CD8-positive, alpha-beta memory T cell (primary cell): ENCODE measurements around the gene MRPS30. TPM values are rescaled to one million over a fixed set of nuclear protein-coding genes. Genes with fewer than 3 reads are reported as not detected.

Source experiments
- CTCF ChIA-PET: fragments of 350-600 bp; sonication (Branson Sonifier 250); formaldehyde crosslinking; loops from one replicate; lab custom pipeline; 2021; ENCODE audit warnings: antibody characterized with exemption; lab: Charles Lee
- POLR2A ChIA-PET: fragments of 350-600 bp; sonication (Branson Sonifier 250); formaldehyde crosslinking; loops from one replicate; lab custom pipeline; 2021; ENCODE audit warnings: antibody characterized with exemption; lab: Charles Lee
- DNase-seq, 5 donors: peaks; one replicate each; pipeline versions ENCODE4 v3.0.0 to v3.0.0-alpha.2; 2020 to 2022; ENCODE audit warnings: mixed read lengths in 1 of 5
- H3K27ac ChIP-seq: one replicate; pipeline ENCODE4 v1.7.0; 2013; ENCODE audit warnings: low read depth, mild to moderate bottlenecking, low read length, moderate library complexity
- H3K27me3 ChIP-seq: 2 replicates; pipeline ENCODE4 v1.7.0; 2013; ENCODE audit warnings: low read length, mild to moderate bottlenecking; ENCODE audit not compliant: insufficient read depth, poor library complexity, severe bottlenecking
- H3K36me3 ChIP-seq: 2 replicates; pipeline ENCODE4 v1.7.0; 2013; ENCODE audit warnings: mild to moderate bottlenecking, low read length, moderate library complexity; ENCODE audit not compliant: insufficient read depth
- H3K4me1 ChIP-seq: 2 replicates; pipeline ENCODE4 v1.7.0; 2013; ENCODE audit warnings: mild to moderate bottlenecking, low read length, moderate library complexity; ENCODE audit not compliant: insufficient read depth
- H3K4me3 ChIP-seq: 2 replicates; pipeline ENCODE4 v1.7.0; 2013; ENCODE audit warnings: mild to moderate bottlenecking, low read length
- H3K9me3 ChIP-seq: 2 replicates; pipeline ENCODE4 v1.7.0; 2013; ENCODE audit warnings: mild to moderate bottlenecking, low read length
- H3K27ac Mint-ChIP-seq, 8 donors: one replicate each; pipeline ENCODE4 v1.8.0; 2020 to 2021; ENCODE audit warnings: mixed read lengths in 8 of 8, mild to moderate bottlenecking in 6 of 8, inconsistent platforms in 3 of 8, moderate library complexity in 3 of 8
- H3K27me3 Mint-ChIP-seq, 2 donors: one replicate each; pipeline ENCODE4 v1.8.0; 2020 to 2021; ENCODE audit warnings: mixed read lengths in 2 of 2, mild to moderate bottlenecking in 1 of 2, moderate library complexity in 1 of 2
- H3K36me3 Mint-ChIP-seq, 3 donors: one replicate each; pipeline ENCODE4 v1.8.0; 2020 to 2021; ENCODE audit warnings: mixed read lengths in 3 of 3, inconsistent platforms in 1 of 3, mild to moderate bottlenecking in 1 of 3
- H3K4me1 Mint-ChIP-seq, 3 donors: one replicate each; pipeline ENCODE4 v1.8.0; 2020 to 2021; ENCODE audit warnings: mixed read lengths in 3 of 3, inconsistent platforms in 1 of 3, mild to moderate bottlenecking in 1 of 3
- H3K4me3 Mint-ChIP-seq, 7 donors: one replicate each; pipeline ENCODE4 v1.8.0; 2020 to 2021; ENCODE audit warnings: mixed read lengths in 7 of 7, mild to moderate bottlenecking in 6 of 7, moderate library complexity in 4 of 7, inconsistent platforms in 2 of 7
- H3K9me3 Mint-ChIP-seq, 5 donors: one replicate each; pipeline ENCODE4 v1.8.0; 2020 to 2022; ENCODE audit warnings: mixed read lengths in 5 of 5, mild to moderate bottlenecking in 3 of 5, moderate library complexity in 2 of 5, inconsistent platforms in 1 of 5
- polyA plus RNA-seq: library from polyadenylated mRNA; unstranded; fragments of 300-500 nt; fragmentation: Illumina TruSeq; gene quantifications from one replicate; pipeline ENCODE4 v1.2.3, GENCODE V29; 2021
- total RNA-seq, 2 experiments: library from RNA; stranded (reverse); gene quantifications; one replicate each; pipeline ENCODE4 v1.2.3, GENCODE V29; 2021

The MRPS30 gene
- total and polyA plus RNA-seq, 3 experiments from 2014 or later = 58.6 to 65.0 (median 62.9) TPM

- ChIA-PET CTCF (no interaction called here), POLR2A (no interaction called here)
- Histone ChIP-seq H3K27ac (no peak overlapping the region), H3K9me3 (no peaks in the 10 kb centered on the region), H3K27me3 (no peaks in the 10 kb centered on the region), H3K4me1 (no peaks in the 10 kb centered on the region), H3K36me3 (no peaks in the 10 kb centered on the region), H3K4me3 (no peak overlapping the region)
- Mint-ChIP-seq H3K9me3 (no peaks in the 10 kb centered on the region), H3K27ac (no peak overlapping the region), H3K36me3 (no peaks in the 10 kb centered on the region), H3K4me3 (no peak overlapping the region), H3K4me1 (no peaks in the 10 kb centered on the region), H3K27me3 (no peaks in the 10 kb centered on the region)
- no peak for DNase-seq
Measured at GRCh38 chr5:44847206-44847852, 38.6 kb downstream of the MRPS30 start.

DNA sequence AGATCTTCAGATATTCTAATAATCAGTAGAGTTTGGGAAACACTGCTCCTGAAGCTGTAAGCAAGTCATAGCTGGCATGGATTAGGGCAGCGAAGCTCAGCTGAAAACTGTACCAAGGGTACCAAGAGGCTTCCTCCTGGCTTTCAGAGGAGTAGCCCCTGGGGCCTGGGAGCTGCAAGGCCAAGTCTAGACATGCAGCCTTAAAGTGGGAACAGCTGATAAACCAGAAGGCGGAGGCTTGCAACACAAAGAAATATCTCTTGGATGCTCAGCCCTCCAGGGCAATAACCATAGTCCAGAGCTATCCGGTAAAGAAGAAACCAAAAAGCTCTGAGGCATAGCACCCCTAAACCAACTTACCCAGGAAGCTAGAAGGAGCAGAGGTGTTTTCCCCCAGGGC is 51.5 kb downstream of the MRPS30 start:
- Histone ChIP-seq H3K27ac (no peak overlapping the region), H3K27me3 (no peaks in the 10 kb centered on the region), H3K9me3 (no peaks in the 10 kb centered on the region), H3K4me1 (no peaks in the 10 kb centered on the region), H3K36me3 (no peaks in the 10 kb centered on the region), H3K4me3 (no peak overlapping the region)
- no peaks in the 10 kb centered on the region for H3K36me3 Mint-ChIP-seq
- peaks cover 0 to 3% (median 0%) of the 10 kb centered on the region in 5 donors for H3K9me3 Mint-ChIP-seq
- ChIA-PET POLR2A (no interaction called here), CTCF (no interaction called here)
- no peak overlapping the region for H3K4me3 Mint-ChIP-seq
- no peaks in the 10 kb centered on the region for H3K4me1 Mint-ChIP-seq
- H3K27me3 Mint-ChIP-seq = no peaks in the 10 kb centered on the region
- no peak overlapping the region for H3K27ac Mint-ChIP-seq
- DNase-seq = peak in 1 of 5 donors; percentile 14

GRCh38 chr5:44862808-44863207 is 54.1 kb downstream of the MRPS30 start:
- ChIA-PET CTCF (no interaction called here), POLR2A (no interaction called here)
- Histone ChIP-seq H3K27ac (no peak overlapping the region), H3K4me3 (no peak overlapping the region), H3K27me3 (no peaks in the 10 kb centered on the region), H3K4me1 (no peaks in the 10 kb centered on the region), H3K36me3 (no peaks in the 10 kb centered on the region), H3K9me3 (no peaks in the 10 kb centered on the region)
- H3K9me3 Mint-ChIP-seq = no peaks in the 10 kb centered on the region
- peaks cover 2 to 4% of the 10 kb centered on the region in 2 donors for H3K27me3 Mint-ChIP-seq
- H3K36me3 Mint-ChIP-seq = no peaks in the 10 kb centered on the region
- no peak overlapping the region for H3K27ac Mint-ChIP-seq
- no peak for DNase-seq
- no peak overlapping the region for H3K4me3 Mint-ChIP-seq
- H3K4me1 Mint-ChIP-seq = no peaks in the 10 kb centered on the region
